COLO668 (cell line): ENCODE results near the gene PXMP4.
A peak's percentile ranks its signal among the peaks of the same experiment; 100 is the strongest.

Experiments used
- DNase-seq: peaks from one replicate; lab custom pipeline; 2025; ENCODE audit not compliant: unreplicated experiment; lab: John Stamatoyannopoulos, UW

PXMP4 gene

DNA sequence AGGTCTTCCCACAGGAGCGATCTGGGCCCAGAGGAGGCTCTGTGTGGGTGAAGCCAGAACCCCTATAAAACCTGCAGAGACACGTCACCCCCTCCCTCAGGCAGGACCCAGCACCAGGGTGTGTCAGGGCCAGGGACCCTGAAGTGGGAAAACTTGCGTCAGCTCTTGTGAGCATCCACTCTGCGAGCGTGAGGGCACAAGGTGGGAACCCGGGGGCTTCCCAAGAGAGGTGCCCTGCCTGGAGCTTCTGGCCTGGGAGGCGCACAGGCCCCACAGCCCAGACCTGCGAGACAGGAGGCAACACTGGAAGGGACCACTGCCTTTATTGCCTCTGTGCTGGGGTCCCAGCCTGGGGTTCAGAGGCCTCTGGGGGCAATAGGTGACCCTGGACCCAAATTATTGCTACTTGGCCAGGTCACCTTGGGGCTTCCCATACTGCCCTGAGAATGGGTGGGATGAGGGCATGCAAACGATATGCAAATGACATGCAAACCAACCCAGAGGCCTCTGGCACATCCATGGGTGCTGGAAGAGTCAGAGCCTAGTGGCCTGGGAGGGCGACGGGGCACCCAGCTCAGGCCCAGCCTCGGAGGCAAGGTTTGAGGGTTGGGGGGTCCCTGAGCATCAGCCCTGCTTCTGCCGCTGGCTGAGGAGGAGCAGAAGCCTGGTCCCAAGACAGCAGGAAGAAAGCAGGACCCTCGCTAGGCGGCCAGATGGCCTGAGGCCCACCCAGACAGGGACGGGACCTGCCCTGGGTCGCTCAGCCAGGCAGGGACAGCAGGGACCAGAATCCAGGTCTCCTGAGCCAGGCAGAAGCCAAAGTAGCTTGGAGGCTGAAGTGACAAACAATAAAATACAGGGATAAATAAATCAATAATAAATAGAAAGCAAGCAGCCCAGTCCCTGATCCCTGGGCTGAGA is 63.1 kb downstream of the PXMP4 start:
- no peak for DNase-seq

DNA sequence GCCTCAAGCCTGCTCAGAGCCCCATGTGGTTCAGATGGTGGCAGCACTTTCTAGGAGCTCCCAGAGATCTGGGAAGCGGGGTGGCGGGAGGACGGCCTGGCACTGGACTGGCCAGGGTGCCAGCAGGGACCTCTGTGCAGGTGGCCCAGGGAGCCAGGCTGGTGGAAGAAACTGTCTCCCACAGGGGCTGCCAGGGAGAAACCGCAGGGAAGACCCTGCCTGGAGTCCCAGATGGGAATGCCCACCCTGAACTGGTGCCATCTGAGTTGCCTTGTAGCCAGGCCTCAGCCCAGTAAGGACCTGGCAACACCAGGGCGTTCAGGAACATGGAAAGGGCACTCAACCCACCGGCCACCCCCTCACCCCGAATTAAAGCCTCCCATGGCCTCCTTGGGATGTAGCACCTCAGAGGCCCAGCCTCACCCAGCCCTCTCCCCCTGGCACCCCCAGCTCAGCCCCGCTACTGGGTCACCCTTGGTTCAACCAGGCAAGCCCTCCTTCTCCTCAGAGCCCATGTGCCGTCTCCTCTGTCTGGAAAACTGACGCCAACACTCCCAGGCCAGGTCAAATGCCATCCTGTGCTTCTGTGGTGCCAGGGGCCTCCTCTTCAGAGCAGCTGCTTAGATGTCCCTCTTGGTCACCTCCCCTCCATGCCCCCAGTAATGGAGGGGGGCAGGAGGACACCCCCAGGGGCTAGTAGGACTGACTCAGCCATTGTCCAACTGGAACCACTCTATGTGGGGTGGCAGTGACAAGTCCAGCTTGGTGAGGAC is 63.9 kb downstream of the PXMP4 start:
- DNase-seq: no peak

GRCh38 chr20:33655164-33655563 is 64.9 kb downstream of the PXMP4 start:
- no peak for DNase-seq

DNA sequence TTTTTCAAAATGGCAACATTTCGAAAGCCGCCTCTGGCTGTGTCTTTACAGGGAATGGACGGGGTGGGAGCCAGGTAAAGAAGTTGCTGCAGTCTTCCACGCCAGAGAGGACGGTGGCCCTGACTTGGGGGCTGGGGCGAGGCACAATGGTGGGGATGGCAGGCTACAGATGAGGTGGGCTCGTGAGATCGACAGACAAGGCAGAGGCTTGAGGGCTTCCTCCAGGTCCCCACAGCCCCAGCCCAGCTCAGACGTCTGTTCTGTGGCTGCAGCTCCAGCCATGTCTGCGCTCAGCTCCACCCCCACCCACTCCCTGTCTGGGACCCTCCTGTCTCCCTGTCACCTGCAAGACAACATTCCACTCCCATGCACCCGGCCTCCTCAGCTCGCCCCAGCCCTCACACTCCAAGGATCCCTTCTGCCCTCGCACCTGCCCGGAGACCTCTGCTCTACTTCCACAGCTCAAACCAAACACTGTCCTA is 65.4 kb downstream of the PXMP4 start:
- no peak for DNase-seq

DNA sequence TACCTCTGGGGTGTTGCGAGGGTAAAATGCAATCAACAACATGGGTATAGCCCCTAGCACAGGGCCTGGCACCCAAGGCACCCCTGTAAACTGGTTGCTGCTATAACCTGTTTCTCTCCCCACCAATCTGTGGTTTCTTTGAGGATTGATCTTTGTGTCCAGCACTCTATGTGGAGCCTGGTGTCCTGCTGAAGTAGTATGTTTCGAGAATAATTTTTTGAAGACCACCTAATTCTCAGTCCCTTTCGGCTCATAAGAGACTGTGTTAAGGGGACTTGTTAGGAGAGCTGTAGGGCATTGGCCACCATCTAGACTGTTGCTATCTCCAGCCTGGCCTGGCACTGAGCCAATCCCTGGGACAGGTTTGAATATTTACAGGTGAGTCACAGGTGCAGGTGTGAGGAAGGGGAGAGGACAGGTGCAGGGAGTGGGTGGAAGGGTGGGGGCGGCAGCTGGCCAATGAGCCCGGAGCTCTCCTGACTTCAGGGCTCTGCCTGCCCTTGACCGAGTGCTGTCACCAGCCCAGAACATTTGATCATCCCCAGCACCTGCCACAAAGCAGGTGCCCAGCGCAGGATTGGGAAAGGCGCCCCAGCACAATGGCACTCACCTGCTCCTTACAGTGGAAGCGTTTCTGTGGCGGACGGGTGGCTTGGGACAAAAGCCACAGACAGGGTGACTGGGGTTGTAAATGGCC is 66.1 kb downstream of the PXMP4 start:
- peak; percentile 100 for DNase-seq

- DNase-seq: peak; percentile 83
Measured at GRCh38 chr20:33653218-33653899, 66.8 kb downstream of the PXMP4 start.
